Stimulated activated CD4-positive, alpha-beta T cell treated with anti-CD3 and anti-CD28 coated beads, Interleukin-15, amount 100 ng/mL, for 24 hours (primary cell): ENCODE measurements around the gene OR5M10.
"Not testable (repeated sequence)": the region's sequence is repeated elsewhere in the genome, so short reads cannot be mapped to it uniquely, and the experiment has no call there.

Experiments
- DNase-seq: peaks from one replicate; pipeline ENCODE4 v3.0.0-alpha.2; 2020

Gene OR5M10

GRCh38 chr11:56577621-56578020, at the start of gene OR5M10:
Gene OR5M10, minus strand, starts transcription at chr11:56577721. Its CDS starts 0 bp downstream, at chr11:56577721.
- no peak for DNase-seq

DNA sequence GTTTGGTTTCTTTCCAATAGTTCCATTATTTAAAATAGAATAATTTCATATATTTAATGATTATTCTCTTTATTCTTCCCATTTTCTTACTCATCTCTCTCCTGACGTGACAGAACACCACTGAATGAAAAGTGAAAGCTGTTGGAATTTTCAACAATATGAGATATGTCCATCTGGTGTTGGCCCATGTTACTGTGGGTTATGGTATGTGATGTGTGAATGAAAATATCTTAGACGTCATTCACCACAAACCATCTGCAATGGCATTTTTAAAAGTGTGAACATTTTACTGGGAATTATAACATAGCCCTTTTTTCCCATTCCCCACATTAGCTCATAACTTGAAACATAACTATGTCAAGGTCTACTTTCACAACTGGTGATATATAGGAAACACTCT, 48.4 kb upstream of the OR5M10 start:
- DNase-seq, result no peak

- no peak for DNase-seq
Observed at GRCh38 chr11:56624661-56625110, 47.2 kb upstream of the OR5M10 start.

DNA sequence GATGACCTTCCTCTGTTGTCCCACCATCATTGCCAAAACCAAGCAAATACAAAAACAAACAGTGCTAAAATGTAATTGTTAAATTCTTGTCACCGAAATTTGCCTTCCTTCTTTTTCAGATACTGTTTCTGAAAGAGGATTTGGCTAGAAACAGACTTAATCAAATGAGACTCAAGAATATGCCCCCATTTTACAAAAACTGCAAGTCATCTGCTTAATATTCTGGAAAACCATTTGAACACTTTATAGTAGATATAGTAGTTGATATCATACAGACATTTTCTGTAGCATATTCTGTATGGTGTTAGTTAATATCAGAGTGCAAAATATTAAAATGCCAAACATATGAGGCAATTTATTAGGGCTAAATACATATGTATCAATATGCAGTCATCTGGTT, 33.7 kb upstream of the OR5M10 start:
- DNase-seq, result no peak

- DNase-seq, result not testable (repeated sequence)
Observed at GRCh38 chr11:56592088-56592717, 14.7 kb upstream of the OR5M10 start.

- DNase-seq, result no peak
Observed at GRCh38 chr11:56558574-56558973, 18.9 kb downstream of the OR5M10 start.

- DNase-seq, result not testable (repeated sequence)
Observed at GRCh38 chr11:56554691-56555090, 22.8 kb downstream of the OR5M10 start.

- no peak for DNase-seq
Observed at GRCh38 chr11:56545531-56545930, 32.0 kb downstream of the OR5M10 start.

- DNase-seq, result no peak
Observed at GRCh38 chr11:56543739-56544138, 33.8 kb downstream of the OR5M10 start.

- no peak for DNase-seq
Observed at GRCh38 chr11:56543157-56543556, 34.4 kb downstream of the OR5M10 start, which contains the start of gene OR5M11. Gene OR5M11, minus strand, starts transcription at chr11:56543257. Its CDS starts 0 bp downstream, at chr11:56543257.

DNA sequence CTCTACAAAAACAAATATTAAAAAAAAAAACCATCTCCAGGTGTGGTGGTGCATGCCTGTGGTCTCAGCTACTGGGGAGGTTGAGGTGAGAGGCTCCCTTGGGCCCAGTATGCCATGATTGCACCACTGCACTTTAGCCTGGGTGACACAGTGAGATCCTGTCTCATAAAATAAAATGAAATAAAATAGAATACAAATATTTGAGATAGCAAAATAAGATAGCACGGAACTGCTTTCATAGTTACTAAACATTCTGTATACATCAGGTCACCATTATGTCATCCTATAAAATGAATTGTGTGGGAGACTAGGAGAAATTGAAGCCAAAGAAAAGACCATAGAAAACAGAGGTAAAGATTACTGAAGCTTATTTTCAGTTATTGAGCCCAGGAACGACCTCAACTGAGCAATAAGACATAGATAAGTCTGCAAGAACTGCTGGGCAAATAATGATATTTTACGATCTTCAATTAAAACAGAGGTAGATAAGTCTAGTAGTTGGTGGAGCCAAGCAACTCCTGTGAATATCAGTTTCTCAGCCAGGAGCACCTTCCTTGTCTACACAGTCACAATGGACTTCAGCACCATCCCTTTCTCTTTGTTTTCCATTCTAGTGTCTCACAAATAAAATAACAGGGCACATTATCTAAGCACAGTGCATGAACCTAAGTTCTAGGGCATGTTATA, 44.3 kb downstream of the OR5M10 start:
- no peak for DNase-seq

DNA sequence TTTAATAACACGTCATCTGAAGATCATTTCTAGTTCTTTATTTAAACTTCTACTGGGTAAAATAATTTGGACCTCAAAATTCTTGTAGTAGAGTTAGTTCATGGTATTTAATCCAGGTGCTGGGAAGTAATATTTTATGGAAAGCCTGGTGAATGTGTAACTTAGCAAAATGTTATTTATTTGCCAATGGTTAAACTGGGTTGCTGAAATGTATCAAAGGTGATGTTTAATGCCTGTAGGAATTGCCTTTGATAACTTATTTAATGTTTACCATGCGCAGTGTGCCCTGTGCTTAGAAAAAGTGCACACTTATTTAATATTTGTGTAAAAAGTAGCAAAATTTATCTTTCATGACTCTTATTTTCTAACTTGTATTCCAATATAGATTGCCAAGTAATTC, 45.7 kb downstream of the OR5M10 start:
- DNase-seq, result no peak
